ENCODE measurements around the gene PTPMT1. TPM values are rescaled to one million over a fixed set of nuclear protein-coding genes. Genes with fewer than 3 reads are reported as not detected.
"Not testable (repeated sequence)": the region's sequence is repeated elsewhere in the genome, so short reads cannot be mapped to it uniquely, and the experiment has no call there.

Gene PTPMT1, protein sequence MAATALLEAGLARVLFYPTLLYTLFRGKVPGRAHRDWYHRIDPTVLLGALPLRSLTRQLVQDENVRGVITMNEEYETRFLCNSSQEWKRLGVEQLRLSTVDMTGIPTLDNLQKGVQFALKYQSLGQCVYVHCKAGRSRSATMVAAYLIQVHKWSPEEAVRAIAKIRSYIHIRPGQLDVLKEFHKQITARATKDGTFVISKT
- total RNA-seq: 10 to 100 TPM; 28.9 to 29.5 TPM
- long read RNA-seq, transcript PTPMT1-202 (4 exons, 768 nt): major isoform, 39 of 50 reads
- long read RNA-seq, partial matches to known transcripts: 0 of 50 reads
- long read RNA-seq, other reads (novel, unspliced or antisense): 0 of 50 reads

DNA sequence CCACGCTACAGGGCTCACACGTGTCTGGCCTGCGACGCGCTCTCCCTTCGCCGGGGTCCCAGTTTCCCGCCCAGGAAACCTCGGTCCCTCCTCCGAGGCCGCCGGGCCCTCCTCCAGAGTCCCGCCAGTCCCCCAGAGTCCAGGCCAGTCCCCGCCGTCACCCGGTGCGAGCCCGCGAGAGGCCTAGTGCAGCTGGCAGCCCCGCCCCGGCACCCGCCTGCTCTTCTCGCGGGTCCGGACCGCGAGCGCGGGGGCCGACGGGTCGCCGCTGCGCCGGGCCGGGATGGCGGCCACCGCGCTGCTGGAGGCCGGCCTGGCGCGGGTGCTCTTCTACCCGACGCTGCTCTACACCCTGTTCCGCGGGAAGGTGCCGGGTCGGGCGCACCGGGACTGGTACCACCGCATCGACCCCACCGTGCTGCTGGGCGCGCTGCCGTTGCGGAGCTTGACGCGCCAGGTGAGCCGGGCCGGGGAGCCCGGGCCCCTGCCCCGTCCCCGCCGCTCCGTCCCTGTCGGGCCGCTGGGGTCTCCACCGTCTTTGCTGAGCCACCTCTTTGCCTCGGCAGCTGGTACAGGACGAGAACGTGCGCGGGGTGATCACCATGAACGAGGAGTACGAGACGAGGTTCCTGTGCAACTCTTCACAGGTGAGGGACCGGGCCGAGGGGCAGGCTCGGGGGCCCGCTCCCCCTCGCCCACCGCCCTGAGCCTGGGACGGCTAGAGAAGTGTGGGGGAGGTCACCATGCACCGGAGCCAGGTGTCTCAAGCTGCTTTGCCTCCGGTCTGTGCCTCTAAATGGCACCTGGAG is at the start of gene PTPMT1:
Gene PTPMT1 (plus strand): TSS at position 260 of the 809 bp plus-strand sequence. CDS start 24 bp downstream, at position 284.
- intact Hi-C loops (cut with DNase I, micrococcal nuclease): no loop called here
- peak; percentile 97 for ATAC-seq
- DNase-seq: peak; percentile 79 to 85

GRCh38 chr11:47516155-47516554 is 49.2 kb upstream of the PTPMT1 start:
- intact Hi-C loops (cut with DNase I, micrococcal nuclease): no loop called here
- ATAC-seq (no peak), DNase-seq (no peak)

DNA sequence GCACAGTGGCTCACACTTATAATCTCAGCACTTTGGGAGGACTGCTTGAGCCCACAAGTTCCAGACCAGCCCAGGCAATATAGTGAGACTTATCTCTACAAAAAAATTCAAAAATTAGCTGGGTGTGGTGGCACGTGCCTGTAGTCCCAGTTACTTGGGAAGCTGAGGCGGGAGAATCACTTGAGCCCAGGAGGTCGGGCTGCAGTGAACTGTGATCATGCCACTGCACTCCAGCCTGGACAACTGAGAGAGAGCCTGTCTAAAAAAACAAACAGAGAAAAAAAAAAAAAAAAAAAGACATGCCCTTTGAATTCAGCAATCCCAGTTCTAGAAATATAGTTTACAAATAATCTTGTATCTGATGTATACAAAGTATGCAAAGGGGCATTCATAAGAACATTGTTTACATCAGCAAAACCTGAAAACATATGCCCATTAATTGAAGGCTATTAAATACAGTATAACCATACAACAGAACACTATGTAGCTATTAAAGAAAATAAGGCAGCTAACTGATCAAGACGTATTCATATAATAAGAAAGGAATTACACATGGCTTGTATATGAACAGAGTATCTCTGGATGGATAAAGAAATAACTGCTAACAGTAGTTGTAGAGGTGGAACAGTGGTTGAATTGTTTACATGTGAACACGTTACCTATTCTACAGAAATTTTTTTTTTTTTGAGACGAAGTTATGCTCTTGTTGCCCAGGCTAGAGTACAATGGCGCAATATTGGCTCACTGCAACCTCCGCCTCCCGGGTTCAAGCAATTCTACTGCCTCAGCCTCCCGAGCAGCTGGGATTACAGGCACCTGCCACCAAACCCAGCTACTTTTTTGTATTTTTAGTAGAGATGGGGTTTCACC is 48.2 kb upstream of the PTPMT1 start:
- intact Hi-C loops (cut with DNase I, micrococcal nuclease): no loop called here
- no peak for ATAC-seq
- DNase-seq: no peak

DNA sequence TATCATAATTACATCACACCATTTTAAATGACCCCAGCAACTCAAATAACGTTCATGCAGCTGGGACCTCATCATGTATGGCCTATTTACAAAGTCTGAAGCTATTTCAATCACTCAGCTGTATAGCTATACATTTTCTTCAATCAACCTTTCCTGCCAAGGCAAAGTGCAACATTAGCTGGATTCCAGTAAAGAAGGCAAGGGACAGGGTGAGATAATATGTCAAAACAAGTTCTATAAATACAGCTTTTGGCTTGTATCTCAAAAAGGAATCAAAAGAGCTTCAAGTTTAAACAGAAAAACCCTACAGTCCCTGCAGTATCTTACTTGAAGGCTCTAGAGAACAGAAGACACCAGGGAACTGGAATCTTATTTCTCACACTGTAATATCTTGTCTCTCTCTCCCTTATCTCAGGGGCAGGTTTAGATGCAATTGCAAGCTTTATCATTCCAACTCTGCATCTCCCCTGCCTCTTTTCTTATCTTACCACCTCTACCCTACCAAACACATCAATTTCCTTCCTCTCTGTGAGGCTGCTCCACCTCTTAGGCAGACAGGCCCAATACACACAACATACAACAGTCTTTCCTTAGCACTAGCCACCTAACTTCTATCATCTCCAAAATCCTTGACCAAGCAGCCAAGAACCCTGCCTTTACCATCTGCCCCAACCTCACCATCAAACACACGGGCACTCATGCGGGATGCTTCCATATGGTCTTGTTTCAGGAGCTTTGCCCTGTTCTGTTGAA is 47.0 kb upstream of the PTPMT1 start:
- DNase-seq (no peak), ATAC-seq (no peak)
- intact Hi-C loops (cut with DNase I, micrococcal nuclease): no loop called here

- no peak for DNase-seq
- ATAC-seq: peak; percentile 64
- intact Hi-C loops (cut with DNase I, micrococcal nuclease): no loop called here
Measured at GRCh38 chr11:47523490-47524225, 41.7 kb upstream of the PTPMT1 start.

- DNase-seq: peak in 1 of 2 donors; percentile 46
- intact Hi-C loops (cut with DNase I, micrococcal nuclease): no loop called here
- ATAC-seq: peak; percentile 16
Measured at GRCh38 chr11:47524291-47524874, 41.0 kb upstream of the PTPMT1 start.

DNA sequence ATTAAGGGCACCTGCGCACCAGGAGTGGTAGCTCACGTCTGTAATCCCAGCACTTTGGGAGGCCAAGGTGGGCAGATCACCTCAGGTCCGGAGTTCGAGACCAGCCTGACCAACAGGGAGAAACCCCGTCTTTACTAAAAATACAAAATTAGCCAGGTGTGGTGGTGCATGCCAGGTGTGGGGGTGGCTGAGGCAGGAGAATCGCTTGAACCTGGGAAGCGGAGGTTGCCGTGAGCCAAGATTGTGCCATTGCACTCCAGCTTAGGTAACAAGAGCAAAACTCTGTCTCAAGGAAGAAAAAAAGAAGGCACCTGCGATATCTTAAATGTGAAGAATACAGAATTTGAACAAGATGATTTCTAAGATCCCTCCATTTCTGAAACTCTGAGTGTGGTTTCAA is 39.4 kb upstream of the PTPMT1 start:
- ATAC-seq; intact Hi-C loops (cut with DNase I, micrococcal nuclease): not testable (repeated sequence)

GRCh38 chr11:47527186-47527585 is 38.2 kb upstream of the PTPMT1 start:
- ATAC-seq: no peak
- intact Hi-C loops (cut with DNase I, micrococcal nuclease): no loop called here
- no peak for DNase-seq

More for the DNA sequence above, 39.4 kb upstream of the PTPMT1 start:
- not testable (repeated sequence) for DNase-seq

DNA sequence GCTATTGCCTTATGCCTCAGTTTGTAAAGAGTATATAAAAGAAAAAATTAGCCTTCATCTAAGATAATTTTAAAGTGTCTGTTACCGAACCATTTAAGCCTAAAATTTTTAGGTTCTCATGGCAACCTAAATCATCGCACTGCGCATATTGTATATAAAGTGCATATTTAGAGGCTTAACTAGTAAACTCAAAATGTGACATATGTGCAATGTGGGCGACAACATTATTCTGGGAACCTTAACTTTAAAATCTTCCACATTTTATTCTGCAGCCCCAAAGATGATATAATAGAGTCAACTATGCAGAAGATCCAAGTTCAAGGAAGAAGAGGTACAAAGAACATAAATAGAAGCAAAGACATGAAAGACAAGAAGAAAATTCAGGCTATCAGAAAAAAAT is 35.4 kb upstream of the PTPMT1 start:
- intact Hi-C loops (cut with DNase I, micrococcal nuclease): no loop called here
- DNase-seq (no peak), ATAC-seq (no peak)

DNA sequence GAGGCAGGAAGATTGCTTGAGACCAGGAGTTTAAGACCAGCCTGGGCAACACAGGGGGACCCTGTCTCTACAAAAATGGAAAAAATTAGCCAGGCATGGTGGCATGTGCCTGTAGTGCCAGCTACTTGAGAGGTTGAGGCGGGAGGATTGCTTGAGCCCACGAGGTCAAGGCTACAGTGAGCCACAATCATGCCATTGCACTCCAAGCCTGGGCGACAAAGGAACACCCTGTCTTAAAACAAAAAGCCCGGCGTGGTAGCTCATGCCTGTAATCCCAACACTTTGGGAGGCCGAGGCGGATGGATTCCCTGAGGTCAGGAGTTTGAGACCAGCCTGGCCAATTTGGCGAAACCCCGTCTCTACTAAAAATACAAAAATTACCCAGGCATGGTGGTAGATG is 34.7 kb upstream of the PTPMT1 start:
- DNase-seq; ATAC-seq; intact Hi-C loops (cut with DNase I, micrococcal nuclease): not testable (repeated sequence)

DNA sequence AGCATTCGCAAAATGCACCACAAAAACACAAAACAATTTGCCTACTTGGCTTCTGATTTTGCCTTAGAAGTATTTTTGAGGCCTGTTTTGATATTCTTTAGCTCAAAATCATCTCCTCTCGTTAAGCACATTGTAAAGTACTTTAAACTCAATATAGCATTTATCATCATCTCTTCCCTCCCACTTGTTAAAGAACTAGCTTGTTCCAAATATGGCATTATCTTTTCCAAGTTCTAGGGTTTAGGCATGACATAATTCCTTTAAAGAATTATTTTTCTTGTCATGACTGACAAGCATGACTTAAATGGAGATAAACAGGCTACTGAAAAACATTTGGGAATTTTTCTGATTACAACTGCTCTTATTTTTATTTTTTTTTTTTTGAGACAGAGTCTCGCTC is 33.7 kb upstream of the PTPMT1 start:
- no peak for ATAC-seq
- DNase-seq: no peak
- intact Hi-C loops (cut with DNase I, micrococcal nuclease): no loop called here

GRCh38 chr11:47532597-47533213 is 32.7 kb upstream of the PTPMT1 start:
- no peak for DNase-seq
- ATAC-seq: no peak
- intact Hi-C loops (cut with DNase I, micrococcal nuclease): no loop called here

DNA sequence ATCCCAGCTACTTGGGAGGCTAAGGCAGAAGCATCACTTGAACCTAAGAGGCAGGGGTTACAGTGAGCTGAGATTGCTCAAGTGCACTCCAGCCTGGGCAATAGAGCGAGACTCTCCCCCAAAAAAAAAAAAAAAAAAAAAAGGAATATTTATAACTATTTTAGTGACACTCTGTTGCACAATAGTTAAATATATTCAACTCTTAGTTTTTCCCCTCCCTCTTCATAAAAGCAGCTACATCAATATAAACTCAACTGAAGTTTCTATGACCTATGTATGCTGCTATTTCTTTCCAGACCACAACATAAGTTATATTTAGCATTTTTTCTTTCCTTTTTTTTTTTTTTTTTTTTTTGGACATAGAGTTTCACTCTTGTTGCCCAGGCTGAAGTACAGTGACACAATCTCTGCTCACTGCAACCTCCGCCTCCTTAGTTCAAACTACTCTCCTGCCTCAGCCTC is 31.7 kb upstream of the PTPMT1 start:
- DNase-seq (no peak), ATAC-seq (no peak)
- intact Hi-C loops (cut with DNase I, micrococcal nuclease): no loop called here

GRCh38 chr11:47534704-47535251 is 30.6 kb upstream of the PTPMT1 start:
- no peak for DNase-seq
- ATAC-seq: no peak
- intact Hi-C loops (cut with DNase I, micrococcal nuclease): no loop called here

DNA sequence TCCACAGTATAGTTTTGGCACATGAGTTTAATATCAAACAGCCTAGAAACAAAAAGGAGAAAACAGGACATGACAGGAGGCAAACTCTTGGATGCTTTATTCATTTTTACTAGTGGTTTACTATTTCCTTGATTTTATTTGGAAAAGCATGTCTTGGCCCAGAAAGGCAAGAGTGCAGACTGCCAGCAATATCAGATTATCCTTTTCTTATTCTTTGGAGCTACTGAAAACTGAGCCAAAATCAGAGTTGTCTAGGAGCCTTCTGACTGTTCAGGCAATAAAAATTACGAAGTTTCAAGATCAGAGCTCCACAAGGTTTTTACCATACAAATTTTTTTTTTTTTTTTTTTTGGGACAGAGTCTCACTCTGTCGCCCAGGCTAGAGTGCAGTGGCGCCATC is 28.5 kb upstream of the PTPMT1 start:
- DNase-seq (no peak), ATAC-seq (no peak)
- intact Hi-C loops (cut with DNase I, micrococcal nuclease): no loop called here

DNA sequence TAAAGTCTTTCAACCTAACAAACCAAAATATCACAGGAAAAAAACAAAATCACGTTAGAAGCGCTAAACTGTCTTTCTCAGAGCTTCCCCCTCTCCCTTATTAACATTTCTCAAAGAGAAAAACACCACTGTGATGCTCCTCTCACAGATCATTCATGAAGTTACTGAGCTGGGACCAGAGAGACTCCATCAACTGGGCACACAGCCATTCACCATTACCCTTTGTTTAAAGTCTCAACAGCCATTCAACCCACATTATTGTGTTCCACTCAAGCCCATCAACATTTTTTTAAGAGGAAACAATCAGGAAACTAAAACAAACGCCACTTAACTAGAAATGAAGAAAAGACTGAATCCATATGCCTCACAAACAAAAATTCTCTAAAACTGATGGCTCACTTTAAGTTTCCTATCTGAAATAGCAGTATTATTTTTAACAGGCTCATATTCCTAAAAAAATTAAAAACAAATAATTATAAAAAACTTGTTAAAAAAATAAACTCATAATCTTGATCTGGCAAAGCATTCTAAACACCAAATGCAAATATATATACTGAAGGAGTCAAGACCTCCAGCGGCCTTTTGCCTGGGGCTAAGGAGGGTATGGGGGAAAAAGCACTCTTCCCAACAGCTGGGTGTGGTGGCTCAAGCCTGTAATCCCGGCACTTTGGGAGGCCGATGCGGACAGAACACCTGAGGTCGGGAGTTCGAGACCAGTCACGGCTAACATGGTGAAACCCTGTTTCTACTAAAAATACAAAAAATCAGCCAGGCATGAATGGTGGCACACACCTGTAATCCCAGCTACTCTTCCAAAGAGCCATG is 26.4 kb upstream of the PTPMT1 start:
- intact Hi-C loops (cut with DNase I, micrococcal nuclease): no loop called here
- ATAC-seq: no peak
- DNase-seq: no peak

Measured in left colon (tissue), 2 donors.